AG04449 (cell line): Measurements from ENCODE around the gene TMEM232.

ENCODE experiments used
- CTCF ChIA-PET: fragments of 350-600 bp; formaldehyde crosslinking; extraction: SDS; loops from one replicate; lab custom pipeline; 2021; ENCODE audit warnings: antibody characterized with exemption; lab: Yijun Ruan, JAX
- POLR2A ChIA-PET: fragments of 400-600, 350-600 bp; formaldehyde crosslinking; extraction: SDS; loops from one replicate; lab custom pipeline; 2020; ENCODE audit warnings: antibody characterized with exemption, inconsistent platforms; lab: Yijun Ruan, JAX
- DNase-seq: peaks from one replicate; pipeline ENCODE4 v3.0.0-alpha.2; 2010; ENCODE audit warnings: low read depth, low spot score
- H3K4me3 ChIP-seq: 2 replicates; pipeline ENCODE4 v1.5.1; 2011; ENCODE audit warnings: low read depth, mild to moderate bottlenecking, control low read depth, low read length
- TF ChIP-seq, protein P1 (sequence below): IDR thresholded peaks from one replicate; pipeline ENCODE4 v1.5.1; 2011; ENCODE audit warnings: mild to moderate bottlenecking, moderate library complexity, low read length, control low read depth, inconsistent platforms; ENCODE audit not compliant: insufficient read depth; ENCODE audit errors: missing control alignments

The TMEM232 gene

DNA sequence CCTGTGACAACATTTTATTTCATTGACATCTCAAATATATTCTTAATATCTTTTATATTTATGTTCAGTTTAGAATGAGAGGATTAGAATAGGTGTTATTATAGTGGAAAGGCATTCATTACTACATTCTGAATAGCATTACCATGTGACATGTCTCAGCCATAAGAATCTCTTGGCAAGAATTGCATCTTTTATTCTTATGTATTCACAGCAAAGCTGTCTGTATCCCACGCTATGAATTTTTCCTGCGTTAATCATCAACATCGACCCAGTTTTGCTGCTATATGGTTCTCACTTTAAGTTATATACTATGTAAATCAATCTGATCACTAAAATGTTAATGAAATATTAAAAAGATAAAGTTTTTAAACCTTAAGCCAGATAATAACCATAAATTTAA, 248.6 kb downstream of the TMEM232 start:
- POLR2A ChIA-PET = no interaction called here
- peak; percentile 65 for DNase-seq
- CTCF ChIA-PET = no interaction called here
- TF ChIP-seq, protein P1, sequence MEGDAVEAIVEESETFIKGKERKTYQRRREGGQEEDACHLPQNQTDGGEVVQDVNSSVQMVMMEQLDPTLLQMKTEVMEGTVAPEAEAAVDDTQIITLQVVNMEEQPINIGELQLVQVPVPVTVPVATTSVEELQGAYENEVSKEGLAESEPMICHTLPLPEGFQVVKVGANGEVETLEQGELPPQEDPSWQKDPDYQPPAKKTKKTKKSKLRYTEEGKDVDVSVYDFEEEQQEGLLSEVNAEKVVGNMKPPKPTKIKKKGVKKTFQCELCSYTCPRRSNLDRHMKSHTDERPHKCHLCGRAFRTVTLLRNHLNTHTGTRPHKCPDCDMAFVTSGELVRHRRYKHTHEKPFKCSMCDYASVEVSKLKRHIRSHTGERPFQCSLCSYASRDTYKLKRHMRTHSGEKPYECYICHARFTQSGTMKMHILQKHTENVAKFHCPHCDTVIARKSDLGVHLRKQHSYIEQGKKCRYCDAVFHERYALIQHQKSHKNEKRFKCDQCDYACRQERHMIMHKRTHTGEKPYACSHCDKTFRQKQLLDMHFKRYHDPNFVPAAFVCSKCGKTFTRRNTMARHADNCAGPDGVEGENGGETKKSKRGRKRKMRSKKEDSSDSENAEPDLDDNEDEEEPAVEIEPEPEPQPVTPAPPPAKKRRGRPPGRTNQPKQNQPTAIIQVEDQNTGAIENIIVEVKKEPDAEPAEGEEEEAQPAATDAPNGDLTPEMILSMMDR = no peak
- no peak overlapping the region for H3K4me3 ChIP-seq

DNA sequence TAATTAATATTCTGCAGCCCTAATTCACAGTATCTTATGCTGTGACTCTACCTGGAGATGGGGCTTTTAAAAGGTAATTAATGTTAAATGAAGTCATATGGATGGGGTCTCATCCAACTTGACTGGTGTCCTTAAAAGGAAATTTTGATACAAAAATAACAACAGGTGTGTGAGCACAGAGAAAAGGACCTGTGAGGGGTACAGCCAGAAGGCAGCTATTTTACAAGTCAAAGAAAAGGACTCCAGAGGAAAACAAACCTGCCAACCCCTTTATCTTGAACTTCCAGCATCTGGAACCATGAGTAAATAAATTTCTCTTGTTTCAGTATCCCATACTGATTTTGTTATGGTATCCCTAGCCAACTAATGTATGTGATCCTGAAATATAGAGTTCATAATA, 250.3 kb downstream of the TMEM232 start:
- CTCF ChIA-PET = no interaction called here

DNA sequence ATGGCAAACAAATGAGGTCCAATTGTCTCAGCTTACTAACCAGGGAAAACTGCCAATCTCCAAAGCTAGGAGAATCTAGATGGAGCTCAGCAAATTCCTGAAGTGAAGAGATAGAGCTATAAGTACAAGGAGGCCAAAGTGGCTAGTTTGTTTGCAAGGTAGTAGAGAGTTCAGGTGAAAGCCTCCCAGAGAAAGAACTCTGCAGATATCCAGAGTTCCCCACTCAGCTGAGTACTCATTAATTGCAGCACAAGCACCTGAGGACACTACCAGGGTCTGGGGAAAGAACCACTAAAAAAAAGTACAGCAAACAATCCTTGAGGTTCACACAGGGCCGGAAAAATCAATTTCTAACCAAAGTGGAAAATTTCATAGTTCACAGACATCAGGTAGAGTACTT, 250.9 kb downstream of the TMEM232 start:
- POLR2A ChIA-PET = no interaction called here
- TF ChIP-seq, protein P1 = no peak

More for the DNA sequence above, 250.3 kb downstream of the TMEM232 start:
- POLR2A ChIA-PET = no interaction called here
- no peak for DNase-seq
- no peak overlapping the region for H3K4me3 ChIP-seq
- TF ChIP-seq, protein P1 = no peak

DNA sequence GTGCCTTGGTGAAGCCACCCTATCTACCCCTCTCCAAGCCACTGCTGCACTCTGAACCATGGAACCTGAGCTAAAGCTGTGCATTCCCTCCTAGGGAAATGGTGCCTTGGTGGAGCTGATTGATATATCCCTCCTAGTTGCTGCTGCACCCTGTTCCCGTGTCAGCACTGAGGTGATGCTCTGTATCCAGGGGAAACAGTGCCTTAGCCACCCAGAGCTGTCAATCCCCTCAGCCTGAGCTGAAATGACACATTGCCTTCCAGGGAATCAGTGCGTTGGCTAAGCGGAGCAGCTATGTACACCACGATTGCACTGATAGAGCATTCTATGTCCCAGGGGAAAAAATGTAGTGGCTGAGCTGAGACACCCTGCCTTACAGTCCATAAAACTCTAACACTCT, 257.0 kb downstream of the TMEM232 start:
- DNase-seq = no peak
- TF ChIP-seq, protein P1 = no peak
- no peak overlapping the region for H3K4me3 ChIP-seq
- ChIA-PET CTCF (interaction anchor here (1.2 kb wide), 1 partner anchor 28 kb away, joined by 3 read pairs; no protein-coding TSS in a partner anchor), POLR2A (no interaction called here)

More for the DNA sequence above, 250.9 kb downstream of the TMEM232 start:
- no peak for DNase-seq
- no peak overlapping the region for H3K4me3 ChIP-seq
- CTCF ChIA-PET = no interaction called here

DNA sequence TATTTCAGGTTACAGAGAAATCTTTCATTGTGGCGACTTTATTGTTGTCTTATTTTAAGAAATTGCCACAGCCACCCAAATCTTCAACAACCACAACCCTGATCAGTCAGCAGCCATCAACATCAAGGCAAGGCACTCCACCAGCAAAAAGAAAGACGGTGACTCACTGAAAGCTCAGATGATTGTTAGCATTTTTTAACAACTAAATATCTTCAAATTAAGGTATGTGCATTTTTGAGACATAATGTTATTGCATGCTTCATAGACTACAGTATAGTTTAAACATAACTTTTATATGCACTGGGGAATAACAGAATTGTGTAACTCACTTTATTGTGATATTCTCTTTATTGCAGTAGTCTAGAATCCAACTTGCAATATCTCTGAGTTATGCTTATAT, 263.4 kb downstream of the TMEM232 start:
- DNase-seq = peak; percentile 40
- TF ChIP-seq, protein P1 = no peak
- ChIA-PET POLR2A (no interaction called here), CTCF (interaction anchor here (1.2 kb wide), 1 partner anchor 23 kb away, joined by 3 read pairs; no protein-coding TSS in a partner anchor)
- no peak overlapping the region for H3K4me3 ChIP-seq

DNA sequence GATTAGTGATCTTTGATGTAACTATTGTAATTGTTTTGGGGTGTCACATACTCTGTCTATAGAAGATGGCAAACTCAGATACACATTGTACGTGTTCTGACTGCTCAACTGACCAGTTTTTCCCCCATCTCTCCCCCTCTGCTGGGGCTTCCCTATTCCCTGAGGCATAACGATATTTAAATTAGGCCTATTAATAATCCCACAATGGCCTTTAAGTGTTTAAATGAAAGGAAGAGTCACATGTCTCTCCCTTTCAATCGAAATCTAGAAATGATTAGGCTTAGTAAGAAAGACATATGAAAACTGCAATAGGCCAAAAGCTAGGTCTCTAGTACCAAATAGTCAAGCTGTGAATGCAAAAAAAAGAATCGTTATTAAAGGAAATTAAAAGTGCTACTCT, 265.6 kb downstream of the TMEM232 start:
- CTCF ChIA-PET = no interaction called here
- TF ChIP-seq, protein P1 = no peak
- no peak for DNase-seq
- POLR2A ChIA-PET = no interaction called here
- no peak overlapping the region for H3K4me3 ChIP-seq
